IMR-90 (cell line): ENCODE results near the gene MSL3B.

Experiments used
- CHD1 ChIP-seq: IDR thresholded peaks from 2 replicates; pipeline ENCODE4 v1.6.1; 2012; ENCODE audit warnings: low read depth, low read length, improper control_type of control experiment
- NFE2L2 ChIP-seq: fragments of 150-350 bp; IDR thresholded peaks from 2 replicates; pipeline ENCODE4 v1.6.1; 2016; ENCODE audit warnings: low read depth, mild to moderate bottlenecking, low read length
- POLR2A ChIP-seq: IDR thresholded peaks from 2 replicates; pipeline ENCODE4 v1.6.1; 2012; ENCODE audit warnings: mild to moderate bottlenecking, low read depth, low read length
- SMC3 ChIP-seq: fragments of 150-350 bp; IDR thresholded peaks from 2 replicates; pipeline ENCODE4 v1.6.1; 2016; ENCODE audit warnings: low read depth, mild to moderate bottlenecking, antibody characterized with exemption, low read length, moderate library complexity
- TF ChIP-seq, protein P1 (sequence below): conservative IDR thresholded peaks from 2 replicates; pipeline ENCODE4 v1.5.1; 2012; ENCODE audit warnings: mild to moderate bottlenecking, low read depth, low read length, improper control_type of control experiment

DNA sequence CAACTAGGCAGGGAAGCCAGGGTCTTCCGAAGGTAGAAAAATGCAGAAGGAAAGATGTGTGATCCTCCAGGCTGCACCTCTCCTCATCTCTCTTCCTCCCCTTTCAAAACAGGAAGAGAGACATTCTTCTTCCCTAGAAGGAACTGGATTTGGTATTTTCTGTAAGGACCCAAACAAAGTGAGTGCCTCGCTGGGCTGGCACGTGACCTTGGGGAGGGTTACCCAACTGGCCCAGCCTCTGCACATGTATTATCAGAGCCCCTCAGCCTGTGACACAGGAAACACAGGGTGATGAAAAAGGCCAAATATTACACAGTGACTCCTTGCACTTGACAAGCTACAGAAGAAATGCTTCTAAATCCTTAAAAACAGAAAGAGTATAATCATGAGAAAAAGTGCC lies 16.1 kb downstream of the MSL3B start:
- TF ChIP-seq, protein P1, sequence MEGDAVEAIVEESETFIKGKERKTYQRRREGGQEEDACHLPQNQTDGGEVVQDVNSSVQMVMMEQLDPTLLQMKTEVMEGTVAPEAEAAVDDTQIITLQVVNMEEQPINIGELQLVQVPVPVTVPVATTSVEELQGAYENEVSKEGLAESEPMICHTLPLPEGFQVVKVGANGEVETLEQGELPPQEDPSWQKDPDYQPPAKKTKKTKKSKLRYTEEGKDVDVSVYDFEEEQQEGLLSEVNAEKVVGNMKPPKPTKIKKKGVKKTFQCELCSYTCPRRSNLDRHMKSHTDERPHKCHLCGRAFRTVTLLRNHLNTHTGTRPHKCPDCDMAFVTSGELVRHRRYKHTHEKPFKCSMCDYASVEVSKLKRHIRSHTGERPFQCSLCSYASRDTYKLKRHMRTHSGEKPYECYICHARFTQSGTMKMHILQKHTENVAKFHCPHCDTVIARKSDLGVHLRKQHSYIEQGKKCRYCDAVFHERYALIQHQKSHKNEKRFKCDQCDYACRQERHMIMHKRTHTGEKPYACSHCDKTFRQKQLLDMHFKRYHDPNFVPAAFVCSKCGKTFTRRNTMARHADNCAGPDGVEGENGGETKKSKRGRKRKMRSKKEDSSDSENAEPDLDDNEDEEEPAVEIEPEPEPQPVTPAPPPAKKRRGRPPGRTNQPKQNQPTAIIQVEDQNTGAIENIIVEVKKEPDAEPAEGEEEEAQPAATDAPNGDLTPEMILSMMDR: no peak
- TF ChIP-seq NFE2L2 (no peak), POLR2A (no peak), SMC3 (no peak), CHD1 (no peak)
